ENCODE measurements around the gene ANKS6.

The ANKS6 gene

GRCh38 chr9:98727428-98727827 is 68.9 kb downstream of the ANKS6 start:
- no peak for DNase-seq

- peak; percentile 6 to 54 for DNase-seq
Measured at GRCh38 chr9:98726735-98727134, 69.6 kb downstream of the ANKS6 start.

GRCh38 chr9:98724810-98725530 is 71.4 kb downstream of the ANKS6 start:
- no peak for DNase-seq

- DNase-seq = no peak
Measured at GRCh38 chr9:98721643-98722042, 74.7 kb downstream of the ANKS6 start.

- DNase-seq = no peak
Measured at GRCh38 chr9:98720402-98720801, 76.0 kb downstream of the ANKS6 start.

- DNase-seq = no peak
Measured at GRCh38 chr9:98719055-98719454, 77.3 kb downstream of the ANKS6 start.

GRCh38 chr9:98714833-98715232 is 81.5 kb downstream of the ANKS6 start:
- no peak for DNase-seq

- no peak for DNase-seq
Measured at GRCh38 chr9:98712987-98713386, 83.4 kb downstream of the ANKS6 start.

- DNase-seq = no peak
Measured at GRCh38 chr9:98709968-98710965, 86.1 kb downstream of the ANKS6 start.

- no peak for DNase-seq
Measured at GRCh38 chr9:98708933-98709911, 87.1 kb downstream of the ANKS6 start, which contains the start of gene GABBR2. Gene GABBR2 (minus strand): TSS chr9:98708935. CDS start chr9:98708737, 198 bp downstream.

GRCh38 chr9:98708103-98708932 is 88.0 kb downstream of the ANKS6 start:
- no peak for DNase-seq

GRCh38 chr9:98707166-98708102 is 88.9 kb downstream of the ANKS6 start:
- no peak for DNase-seq

GRCh38 chr9:98706651-98707165 is 89.6 kb downstream of the ANKS6 start:
- DNase-seq = no peak

GRCh38 chr9:98702835-98703380 is 93.4 kb downstream of the ANKS6 start:
- no peak for DNase-seq

GRCh38 chr9:98702340-98702739 is 94.0 kb downstream of the ANKS6 start:
- DNase-seq = no peak

GRCh38 chr9:98701576-98701975 is 94.8 kb downstream of the ANKS6 start:
- DNase-seq = no peak

GRCh38 chr9:98700801-98701200 is 95.6 kb downstream of the ANKS6 start:
- DNase-seq = no peak

GRCh38 chr9:98698856-98699255 is 97.5 kb downstream of the ANKS6 start:
- DNase-seq = no peak

GRCh38 chr9:98694943-98695342 is 101.4 kb downstream of the ANKS6 start:
- DNase-seq = no peak

- no peak for DNase-seq
Measured at GRCh38 chr9:98692392-98692791, 104.0 kb downstream of the ANKS6 start.

Measured in CD4-positive, alpha-beta T cell treated with Interleukin-1 beta for 1 hour (primary cell).